OCI-LY3 (cell line): ENCODE results near the gene EMILIN1.

Experiments
- H2AFZ ChIP-seq: fragments of 200-600, 300-600 bp; shearing (Covaris generic); 2 replicates; pipeline ENCODE4 v1.6.0; 2014; ENCODE audit warnings: antibody characterized with exemption, low read depth, low read length
- H3K27ac ChIP-seq: fragments of 200-600, 300-600 bp; sonication (generic); 2 replicates; pipeline ENCODE4 v1.5.1; 2014; ENCODE audit warnings: mild to moderate bottlenecking, low read length, moderate library complexity, mixed read lengths
- H3K27me3 ChIP-seq: fragments of 200-600, 300-600 bp; sonication (generic); 2 replicates; pipeline ENCODE4 v1.6.1; 2014; ENCODE audit warnings: low read depth, low read length, mixed read lengths
- H3K36me3 ChIP-seq: fragments of 200-600, 300-600 bp; sonication (generic); replicated peaks from 2 replicates; pipeline ENCODE3; 2014; ENCODE audit warnings: low read depth, low read length, mixed read lengths
- H3K4me1 ChIP-seq: fragments of 300-600, 200-600 bp; sonication (generic); 2 replicates; pipeline ENCODE4 v1.6.1; 2014; ENCODE audit warnings: low read length, mixed read lengths
- H3K4me2 ChIP-seq: fragments of 200-600, 300-600 bp; sonication (generic); 2 replicates; pipeline ENCODE4 v1.6.1; 2014; ENCODE audit warnings: low read length, mixed read lengths
- H3K4me3 ChIP-seq: fragments of 300-600, 200-600 bp; sonication (generic); 2 replicates; pipeline ENCODE4 v1.5.1; 2014; ENCODE audit warnings: antibody characterized with exemption, mild to moderate bottlenecking, low read length, moderate library complexity
- H3K79me2 ChIP-seq: fragments of 300-600, 200-600 bp; shearing (Covaris generic); 2 replicates; pipeline ENCODE4 v1.6.1; 2014; ENCODE audit warnings: mild to moderate bottlenecking, low read length, mixed read lengths
- H3K9ac ChIP-seq: fragments of 300-600, 200-600 bp; shearing (Covaris generic); 2 replicates; pipeline ENCODE4 v1.6.0; 2014; ENCODE audit warnings: mild to moderate bottlenecking, low read length, moderate library complexity
- H3K9me3 ChIP-seq: fragments of 200-600, 300-600 bp; shearing (Covaris generic); 2 replicates; pipeline ENCODE4 v1.6.1; 2014; ENCODE audit warnings: low read length, mixed read lengths; ENCODE audit not compliant: insufficient read depth
- H4K20me1 ChIP-seq: fragments of 200-600, 300-600 bp; sonication (generic); 2 replicates; pipeline ENCODE4 v1.6.1; 2016; ENCODE audit warnings: low read length, mixed read lengths; ENCODE audit not compliant: insufficient read depth
- EZH2phosphoT487 ChIP-seq: fragments of 200-600 bp; shearing (Covaris generic); IDR thresholded peaks from 2 replicates; pipeline ENCODE4 v1.6.1; 2018; ENCODE audit warnings: antibody characterized with exemption, mixed run types, low read depth
- TF ChIP-seq, protein P1 (sequence below): fragments of 200-600, 300-600 bp; sonication (generic); IDR thresholded peaks from 2 replicates; pipeline ENCODE4 v1.5.1; 2014; ENCODE audit warnings: antibody characterized with exemption, low read length, low read depth

Gene EMILIN1

DNA sequence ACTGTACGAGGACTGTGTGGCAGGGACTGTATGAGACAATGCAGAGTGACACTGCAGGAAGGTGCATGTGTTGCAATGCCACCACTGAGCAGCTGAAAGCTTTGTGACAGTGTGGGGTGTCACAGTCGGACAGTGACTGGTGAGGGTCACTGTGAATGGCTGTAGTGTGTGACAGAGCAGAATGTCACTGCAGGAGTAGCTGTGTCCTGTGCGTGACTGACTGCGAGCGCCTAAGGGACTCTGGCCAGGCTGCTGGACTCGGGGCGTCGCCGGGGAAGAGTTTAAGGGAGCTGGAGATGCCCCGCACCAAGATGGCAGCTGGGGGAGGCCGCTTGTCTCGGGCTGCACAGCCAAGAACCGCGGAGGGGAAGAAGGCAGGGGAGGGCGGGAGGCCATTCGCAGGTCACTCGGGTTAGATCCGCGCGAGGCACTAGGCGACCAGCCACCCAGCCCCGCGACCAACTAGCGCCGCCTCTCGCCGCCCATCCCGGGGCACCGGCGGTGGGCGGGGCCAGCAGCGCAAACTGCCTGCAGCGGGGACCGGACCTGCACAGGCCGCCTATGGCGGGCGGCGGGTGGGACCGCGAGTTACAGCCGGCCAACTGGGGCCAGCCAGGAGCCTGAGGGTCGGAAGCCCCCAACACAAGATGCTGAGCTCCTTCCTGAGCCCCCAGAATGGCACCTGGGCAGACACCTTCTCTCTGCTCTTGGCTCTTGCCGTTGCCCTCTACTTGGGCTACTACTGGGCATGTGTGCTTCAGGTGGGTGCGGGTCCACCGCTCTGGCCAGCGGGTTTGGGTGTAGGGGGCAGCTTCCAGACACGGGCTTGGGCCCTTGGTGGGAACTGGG, 45.1 kb downstream of the EMILIN1 start, which contains the start of gene ABHD1:
TSS of gene ABHD1 (plus strand) at position 514 of the 849 bp plus-strand sequence. CDS start at position 648, 134 bp downstream.
- Histone ChIP-seq H2AFZ (peak within 1 kb of the TSS; percentile 98), H3K36me3 (no peaks in the 10 kb centered on the region), H3K79me2 (no peaks in the 10 kb centered on the region), H3K4me2 (peak within 1 kb of the TSS; percentile 97), H3K27me3 (peaks cover 6% of the 10 kb centered on the region), H3K9ac (peak within 1 kb of the TSS; percentile 67), H3K9me3 (no peaks in the 10 kb centered on the region), H3K4me3 (peak within 1 kb of the TSS; percentile 80), H3K4me1 (peaks cover 15% of the 10 kb centered on the region), H3K27ac (no peak within 1 kb of the TSS), H4K20me1 (no peaks in the 10 kb centered on the region)
- TF ChIP-seq, protein P1, sequence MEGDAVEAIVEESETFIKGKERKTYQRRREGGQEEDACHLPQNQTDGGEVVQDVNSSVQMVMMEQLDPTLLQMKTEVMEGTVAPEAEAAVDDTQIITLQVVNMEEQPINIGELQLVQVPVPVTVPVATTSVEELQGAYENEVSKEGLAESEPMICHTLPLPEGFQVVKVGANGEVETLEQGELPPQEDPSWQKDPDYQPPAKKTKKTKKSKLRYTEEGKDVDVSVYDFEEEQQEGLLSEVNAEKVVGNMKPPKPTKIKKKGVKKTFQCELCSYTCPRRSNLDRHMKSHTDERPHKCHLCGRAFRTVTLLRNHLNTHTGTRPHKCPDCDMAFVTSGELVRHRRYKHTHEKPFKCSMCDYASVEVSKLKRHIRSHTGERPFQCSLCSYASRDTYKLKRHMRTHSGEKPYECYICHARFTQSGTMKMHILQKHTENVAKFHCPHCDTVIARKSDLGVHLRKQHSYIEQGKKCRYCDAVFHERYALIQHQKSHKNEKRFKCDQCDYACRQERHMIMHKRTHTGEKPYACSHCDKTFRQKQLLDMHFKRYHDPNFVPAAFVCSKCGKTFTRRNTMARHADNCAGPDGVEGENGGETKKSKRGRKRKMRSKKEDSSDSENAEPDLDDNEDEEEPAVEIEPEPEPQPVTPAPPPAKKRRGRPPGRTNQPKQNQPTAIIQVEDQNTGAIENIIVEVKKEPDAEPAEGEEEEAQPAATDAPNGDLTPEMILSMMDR: no peak
- TF ChIP-seq EZH2phosphoT487: no peak

DNA sequence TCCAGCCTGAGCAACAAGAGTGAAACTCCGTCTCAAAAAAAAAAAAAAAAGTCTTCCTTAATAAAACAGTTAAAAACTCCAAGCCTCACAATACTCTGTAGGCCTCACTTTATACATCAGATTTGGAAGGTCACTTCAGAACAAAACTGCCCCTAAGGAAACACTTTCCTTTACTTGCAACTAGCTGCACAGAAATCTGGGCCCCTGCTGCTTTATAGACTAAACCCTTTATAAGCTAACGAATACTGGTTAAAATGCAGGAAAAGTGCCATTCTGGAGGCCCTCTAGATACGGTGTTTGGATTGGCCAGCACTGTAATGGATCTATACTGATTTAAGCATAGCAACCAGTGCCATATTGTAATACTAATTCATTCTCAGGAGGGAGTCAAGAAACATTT, 46.7 kb downstream of the EMILIN1 start:
- no peaks in the 10 kb centered on the region for H3K9me3 ChIP-seq
- H4K20me1 ChIP-seq: no peaks in the 10 kb centered on the region
- no peak overlapping the region for H3K4me3 ChIP-seq
- H3K4me2 ChIP-seq: no peak overlapping the region
- no peak overlapping the region for H2AFZ ChIP-seq
- H3K4me1 ChIP-seq: peaks cover 13% of the 10 kb centered on the region
- H3K27ac ChIP-seq: no peak overlapping the region
- H3K27me3 ChIP-seq: peaks cover 6% of the 10 kb centered on the region
- H3K9ac ChIP-seq: no peak overlapping the region
- H3K36me3 ChIP-seq: peaks cover 10% of the 10 kb centered on the region
- no peaks in the 10 kb centered on the region for H3K79me2 ChIP-seq
- TF ChIP-seq, protein P1: no peak
- no peak for TF ChIP-seq EZH2phosphoT487

DNA sequence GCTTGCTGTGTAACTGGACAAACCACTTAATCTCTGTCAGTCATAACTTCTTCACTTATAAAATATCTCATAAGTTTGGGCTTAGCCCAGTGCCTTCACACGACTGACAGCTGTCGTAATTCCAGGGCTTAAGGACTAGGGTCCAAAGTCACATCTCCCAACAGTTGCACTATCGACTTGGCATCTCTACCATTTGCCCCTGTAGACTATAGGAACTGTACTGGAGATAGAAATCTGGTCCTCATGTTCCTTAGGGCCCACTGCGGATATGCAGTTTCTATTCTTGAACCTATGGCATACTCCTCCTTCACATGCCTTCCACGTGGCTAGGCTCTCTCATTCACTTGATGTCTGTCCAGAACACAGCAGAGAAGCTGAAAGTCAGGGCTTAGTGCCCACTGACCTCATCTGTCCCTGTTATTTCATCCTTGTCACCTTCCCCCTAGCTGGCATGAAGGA, 47.9 kb downstream of the EMILIN1 start:
- Histone ChIP-seq H3K9me3 (no peaks in the 10 kb centered on the region), H3K27me3 (peaks cover 3% of the 10 kb centered on the region; the same call in 1 of the 2 replicates), H3K27ac (no peak overlapping the region), H4K20me1 (no peaks in the 10 kb centered on the region), H3K36me3 (peaks cover 20% of the 10 kb centered on the region), H3K4me1 (peaks cover 11% of the 10 kb centered on the region), H2AFZ (no peak overlapping the region), H3K9ac (no peak overlapping the region), H3K4me3 (no peak overlapping the region), H3K79me2 (no peaks in the 10 kb centered on the region), H3K4me2 (no peak overlapping the region)
- TF ChIP-seq EZH2phosphoT487: no peak

DNA sequence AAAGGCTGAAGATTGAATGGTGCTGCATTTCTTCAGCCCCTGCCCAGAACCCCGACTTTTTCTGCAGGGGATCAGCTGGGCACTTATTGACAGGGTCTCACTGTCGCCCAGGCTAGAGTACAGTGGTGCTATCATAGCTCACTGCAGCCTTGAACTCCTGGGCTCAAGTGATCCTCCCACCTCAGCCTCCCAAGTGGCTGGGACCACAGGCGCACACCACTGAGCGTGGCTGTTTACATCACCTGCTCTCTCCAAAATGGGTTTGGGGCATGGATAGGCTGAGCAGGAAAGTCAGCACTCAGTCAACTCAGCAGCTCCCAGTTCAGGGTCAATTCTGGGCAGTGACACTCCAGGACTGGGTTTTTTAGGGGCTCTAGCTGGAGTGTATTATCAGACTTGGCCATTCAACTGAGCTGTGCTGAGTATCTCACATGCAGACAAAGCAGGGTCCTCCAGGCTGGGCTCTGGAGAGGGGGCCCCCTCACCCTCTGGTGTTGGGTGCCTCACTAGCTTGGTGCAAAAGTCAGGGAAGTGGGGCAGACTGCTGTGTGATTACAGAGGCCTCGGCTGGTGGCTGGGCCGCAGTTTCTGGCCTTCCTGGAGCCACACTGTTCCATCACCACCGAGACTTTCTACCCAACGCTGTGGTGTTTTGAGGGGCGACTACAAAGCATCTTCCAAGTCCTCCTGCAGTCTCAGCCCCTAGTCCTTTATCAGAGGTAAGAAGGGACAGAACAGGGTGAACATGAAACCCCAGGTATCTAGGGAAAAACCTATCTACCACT, 49.7 kb downstream of the EMILIN1 start:
- Histone ChIP-seq H3K27me3 (no peaks in the 10 kb centered on the region), H3K27ac (no peak overlapping the region), H3K4me2 (no peak overlapping the region), H3K4me3 (no peak overlapping the region), H3K4me1 (peaks cover 9% of the 10 kb centered on the region), H3K79me2 (peaks cover 7% of the 10 kb centered on the region), H3K9me3 (no peaks in the 10 kb centered on the region), H3K36me3 (peaks cover 38% of the 10 kb centered on the region), H3K9ac (no peak overlapping the region), H2AFZ (no peak overlapping the region), H4K20me1 (no peaks in the 10 kb centered on the region; the same call in 1 of the 2 replicates)
- TF ChIP-seq, protein P1: no peak
- TF ChIP-seq EZH2phosphoT487: no peak
